Renal pelvis (tissue), 4 donors: ENCODE measurements around the gene CEP164. TPM values are rescaled to one million over a fixed set of nuclear protein-coding genes. Genes with fewer than 3 reads are reported as not detected.

ENCODE experiments used
- DNase-seq: peaks from one replicate; pipeline ENCODE4 v3.0.0-alpha.2; 2013
- polyA plus RNA-seq, 3 donors: library from polyadenylated mRNA; unstranded; fragments of 120-200 nt; gene quantifications; one replicate each; pipeline ENCODE4 v1.2.1, GENCODE V29; 2013; ENCODE audit not compliant: insufficient read length in 3 of 3

Gene CEP164
- polyA plus RNA-seq, 3 donors = 27.3 to 39.7 (median 38.0) TPM

DNA sequence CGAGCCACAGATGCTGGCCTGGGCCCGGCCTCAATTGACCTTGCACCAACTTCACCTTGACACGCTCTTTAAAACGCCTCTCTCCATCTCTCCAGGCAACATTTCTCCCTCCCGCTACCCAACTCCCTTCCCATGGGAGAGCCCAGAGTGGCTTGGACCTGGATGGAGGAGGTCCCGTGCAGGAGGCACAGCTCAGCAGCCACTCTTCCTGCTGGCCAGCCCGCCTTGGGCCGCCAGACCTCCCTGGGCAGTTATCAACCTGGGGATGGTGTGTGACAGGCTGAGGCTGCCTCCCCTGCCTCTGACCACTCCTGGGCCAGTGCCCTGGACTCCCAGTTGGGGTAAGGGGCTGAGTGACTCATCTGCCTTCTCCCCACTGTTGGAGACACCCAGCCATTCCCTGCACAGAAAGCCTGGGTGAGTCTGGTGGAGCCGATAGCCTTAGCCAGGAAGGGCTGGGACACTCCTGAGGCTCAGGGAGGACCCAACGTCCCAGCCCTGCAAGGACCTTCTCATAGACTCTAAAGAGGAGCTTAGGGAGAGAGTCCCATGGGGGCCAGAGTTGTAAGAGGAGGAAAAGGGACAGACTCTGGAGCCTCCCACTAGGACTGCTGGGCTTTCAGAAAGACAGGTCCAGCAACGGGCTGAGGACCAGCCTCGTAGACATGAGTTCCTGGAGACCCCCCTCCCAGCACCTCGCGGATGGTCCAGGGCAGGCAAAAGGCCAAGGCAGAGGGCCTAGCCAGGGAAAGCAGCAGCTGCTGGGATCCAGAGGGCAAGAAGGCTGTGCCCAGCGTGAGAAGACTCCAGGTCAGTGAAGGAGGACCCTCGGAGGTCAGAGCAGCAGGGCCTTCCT is 131.7 kb downstream of the CEP164 start:
- DNase-seq = no peak

GRCh38 chr11:117459979-117460300 is 132.3 kb downstream of the CEP164 start:
- DNase-seq = no peak

- no peak for DNase-seq
Measured at GRCh38 chr11:117461396-117462182, 133.9 kb downstream of the CEP164 start.

DNA sequence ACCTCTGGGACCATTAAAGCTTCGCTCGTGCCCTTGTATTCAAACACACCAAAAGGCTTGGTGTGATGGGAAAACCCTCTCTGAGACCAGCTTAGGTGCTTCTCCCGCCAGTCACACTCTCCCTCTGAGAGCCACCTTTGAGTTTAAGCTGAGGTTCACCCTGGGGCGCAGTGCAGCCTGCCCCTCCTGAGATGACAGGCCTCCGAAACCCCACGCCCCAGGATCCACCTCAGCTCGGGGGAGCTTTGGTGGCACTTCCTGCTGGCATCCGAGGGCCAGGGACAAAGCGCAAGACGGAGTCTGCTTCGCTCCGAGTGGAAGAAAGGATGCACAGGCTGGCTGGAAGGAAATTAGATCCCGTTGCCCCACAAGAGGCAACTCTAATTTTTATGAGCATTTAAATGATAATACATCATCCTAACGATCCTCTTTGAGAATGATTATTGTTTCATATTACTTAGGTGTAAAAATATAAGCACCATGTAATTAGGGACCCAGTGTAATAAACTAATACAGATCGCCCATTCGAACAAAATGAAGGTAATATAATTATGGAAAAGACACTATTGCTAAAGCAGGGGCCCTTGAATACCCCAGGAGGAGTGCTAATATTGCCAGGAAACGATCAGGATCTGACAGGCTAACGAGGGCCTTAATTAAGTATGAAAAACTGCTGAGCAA is 134.7 kb downstream of the CEP164 start:
- no peak for DNase-seq

GRCh38 chr11:117462864-117463247 is 135.2 kb downstream of the CEP164 start:
- DNase-seq = no peak

Other genes starting within 250 kb of the CEP164 start
- 10 to 100 TPM; 34.9 to 46.3 (median 45.6) TPM for gene SIK3, start 229.4 kb upstream of the CEP164 start, polyA plus RNA-seq
- gene PAFAH1B2, start 183.6 kb upstream of the CEP164 start, polyA plus RNA-seq = 10 to 100 TPM; 64.9 to 81.7 (median 74.5) TPM
- 10 to 100 TPM; 39.8 to 58.6 (median 50.9) TPM for gene SIDT2, start 149.1 kb upstream of the CEP164 start, polyA plus RNA-seq
- 100 to 1,000 TPM in 2 of 3 donors, 10 to 100 TPM in 1; 96.5 to 152 (median 146) TPM for gene TAGLN, start 128.5 kb upstream of the CEP164 start, polyA plus RNA-seq
- gene PCSK7, start 95.8 kb upstream of the CEP164 start, polyA plus RNA-seq = 10 to 100 TPM; 20.7 to 33.6 (median 31.8) TPM
- gene RNF214, start 95.2 kb upstream of the CEP164 start, polyA plus RNA-seq = 10 to 100 TPM; 30.7 to 36.4 (median 34.9) TPM
- 10 to 100 TPM; 17.6 to 29.3 (median 22.8) TPM for gene BACE1-AS, start 36.5 kb upstream of the CEP164 start, polyA plus RNA-seq
- gene BACE1, start 11.6 kb upstream of the CEP164 start, polyA plus RNA-seq = 10 to 100 TPM; 55.9 to 63.6 (median 60.8) TPM